ENCODE data around the gene NEGR1. TPM values are rescaled to one million over a fixed set of nuclear protein-coding genes. Genes with fewer than 3 reads are reported as not detected.

The NEGR1 gene
- total RNA-seq, 1 experiment from 2014 or later = 0.05 TPM

DNA sequence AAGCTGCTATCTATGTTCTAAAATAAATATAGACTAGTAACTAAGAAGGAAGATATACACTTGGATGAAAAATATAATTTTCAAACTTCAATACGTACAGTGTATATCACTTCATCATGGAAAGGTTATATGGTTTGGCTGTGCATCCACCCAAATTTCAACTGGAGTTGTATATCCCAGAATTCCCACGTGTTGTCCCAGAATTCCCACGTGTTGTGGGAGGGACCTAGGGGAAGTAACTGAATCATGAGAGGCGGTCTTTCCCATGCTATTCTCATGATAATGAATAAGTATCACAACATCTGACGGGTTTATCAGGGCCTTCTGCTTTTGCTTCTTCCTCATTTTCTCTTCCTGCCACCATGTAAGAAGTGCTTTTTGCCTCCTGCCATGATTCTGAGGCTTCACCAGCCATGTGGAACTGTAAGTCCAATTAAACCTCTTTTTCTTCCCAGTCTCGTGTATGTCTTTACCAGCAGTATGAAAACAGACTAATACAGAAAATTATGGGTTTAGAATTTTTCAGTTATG is 10.7 kb downstream of the NEGR1 start (continued):
- no peak for TF ChIP-seq TCF7L2 (IDR thresholded peaks at IDR 0.05; ENCODE audit: borderline replicate concordance, extremely low read depth, insufficient read depth, insufficient read length)
- no peak for TF ChIP-seq FOSL1 (IDR thresholded peaks at IDR 0.05; ENCODE audit: low read depth)
- TF ChIP-seq CEBPB (IDR thresholded peaks at IDR 0.05; ENCODE audit: low read depth) = no peak
- TF ChIP-seq EZH2phosphoT487 (IDR thresholded peaks at IDR 0.05; ENCODE audit: borderline replicate concordance) = no peak
- TF ChIP-seq SRF (IDR thresholded peaks at IDR 0.05; ENCODE audit: low read depth) = no peak
- TF ChIP-seq POLR2A (IDR thresholded peaks at IDR 0.05; ENCODE audit: borderline replicate concordance, extremely low read depth, insufficient read depth, insufficient read length) = no peak
- TF ChIP-seq CBX3 (IDR thresholded peaks at IDR 0.05; ENCODE audit: low read depth) = no peak

GRCh38 chr1:72262735-72263134 is 19.6 kb downstream of the NEGR1 start:
- H3K4me1 ChIP-seq (ENCODE audit: control insufficient read depth in 1 of 2, insufficient read depth in 2 of 2, low read length in 2 of 2) = no peaks in the 10 kb centered on the region
- no peak overlapping the region for H3K27ac ChIP-seq (ENCODE audit: low read depth, low read length)
- no peaks in the 10 kb centered on the region for H4K20me1 ChIP-seq (ENCODE audit: insufficient read depth)
- no peak overlapping the region for H2AFZ ChIP-seq (ENCODE audit: low read depth, low read length, poor library complexity, severe bottlenecking)
- H3K36me3 ChIP-seq (ENCODE audit: control insufficient read depth in 1 of 2, insufficient read depth in 2 of 2, low read length in 2 of 2) = no peaks in the 10 kb centered on the region
- no peaks in the 10 kb centered on the region for H3K9me2 ChIP-seq (ENCODE audit: insufficient read depth)
- TF ChIP-seq CBX3 (IDR thresholded peaks at IDR 0.05; ENCODE audit: low read depth) (no peak), ZFX (IDR thresholded peaks at IDR 0.05) (no peak), TCF7L2 (IDR thresholded peaks at IDR 0.05; ENCODE audit: borderline replicate concordance, extremely low read depth, insufficient read depth, insufficient read length) (no peak), YY1 (IDR thresholded peaks at IDR 0.05; ENCODE audit: extremely low read depth, insufficient replicate concordance, low read depth, low read length) (no peak), FOSL1 (IDR thresholded peaks at IDR 0.05; ENCODE audit: low read depth) (no peak), SIN3A (IDR thresholded peaks at IDR 0.05; ENCODE audit: low read depth) (no peak), JUND (IDR thresholded peaks at IDR 0.05) (no peak), ZNF274 (IDR thresholded peaks at IDR 0.05; ENCODE audit: low read depth, low read length) (no peak), CEBPB (IDR thresholded peaks at IDR 0.05; ENCODE audit: low read depth) (no peak), SRF (IDR thresholded peaks at IDR 0.05; ENCODE audit: low read depth) (no peak), REST (IDR thresholded peaks at IDR 0.05; ENCODE audit: low read depth) (no peak), POLR2A (IDR thresholded peaks at IDR 0.05; ENCODE audit: borderline replicate concordance, extremely low read depth, insufficient read depth, insufficient read length) (no peak), EZH2 (IDR thresholded peaks at IDR 0.05) (no peak)
- TF ChIP-seq, protein P1, sequence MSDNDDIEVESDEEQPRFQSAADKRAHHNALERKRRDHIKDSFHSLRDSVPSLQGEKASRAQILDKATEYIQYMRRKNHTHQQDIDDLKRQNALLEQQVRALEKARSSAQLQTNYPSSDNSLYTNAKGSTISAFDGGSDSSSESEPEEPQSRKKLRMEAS (IDR thresholded peaks at IDR 0.05) = no peak
- no peak for DNase-seq (ENCODE audit: low read depth, low spot score)
- no peaks in the 10 kb centered on the region for H3K27me3 ChIP-seq (ENCODE audit: insufficient read depth, low read length)
- no TSS peak for BruUV-seq (replicated peaks)
- H3K79me2 ChIP-seq (ENCODE audit: insufficient read depth, low read length) = no peaks in the 10 kb centered on the region
- H3K4me2 ChIP-seq (ENCODE audit: low read length) = no peak overlapping the region
- intact Hi-C loops (cut with micrococcal nuclease) = no loop called here
- no peak for ATAC-seq
- no peak overlapping the region for H3K4me3 ChIP-seq (replicated peaks in 1 of 2; ENCODE audit: low read depth in 1 of 2, low read length in 2 of 2)
- no peak overlapping the region for H3K9ac ChIP-seq (ENCODE audit: low read length)
- no peaks in the 10 kb centered on the region; a peak in 2 of 4 replicates for H3K9me3 ChIP-seq (ENCODE audit: control insufficient read depth in 1 of 2, insufficient read depth in 1 of 2, low read depth in 1 of 2, low read length in 2 of 2)
- POLR2A ChIA-PET = no interaction called here
- CTCF ChIA-PET = no interaction called here
- RAD21 ChIA-PET (ENCODE audit: low non-redundant PET in 1 of 2, low total read pairs in 2 of 2, uncharacterized antibody in 2 of 2, unreplicated experiment in 2 of 2) = no interaction called here
